Posterior vena cava (tissue), 2 donors: ENCODE data around the gene NAT9. TPM values are rescaled to one million over a fixed set of nuclear protein-coding genes. Genes with fewer than 3 reads are reported as not detected.

ENCODE experiments used
- DNase-seq: peaks from one replicate; pipeline ENCODE4 v3.0.0-alpha.2; 2020; ENCODE audit warnings: low spot score
- intact Hi-C, 2 donors: fragments of 100-400 bp; cut with DNase I; formaldehyde crosslinking; loops; one replicate each; pipeline versions ENCODE4 v1.14.1 to v1.14.2; 2022 to 2023
- total RNA-seq, 2 donors: library from RNA; stranded (reverse); fragmentation: NEBNext Ultra II Directional; extraction: Animal tissue kit (Norgen Biotek cat#: 25700); gene quantifications; one replicate each; pipeline ENCODE4 v1.2.1, GENCODE V29; 2021
- donor health status: DM: yes; HTN: yes; CAD: no.
- donor health status: DM: yes; HTN: yes; CAD: no.

NAT9 gene
- total RNA-seq, 2 donors from 2014 or later = 26.8 to 31.7 TPM

DNA sequence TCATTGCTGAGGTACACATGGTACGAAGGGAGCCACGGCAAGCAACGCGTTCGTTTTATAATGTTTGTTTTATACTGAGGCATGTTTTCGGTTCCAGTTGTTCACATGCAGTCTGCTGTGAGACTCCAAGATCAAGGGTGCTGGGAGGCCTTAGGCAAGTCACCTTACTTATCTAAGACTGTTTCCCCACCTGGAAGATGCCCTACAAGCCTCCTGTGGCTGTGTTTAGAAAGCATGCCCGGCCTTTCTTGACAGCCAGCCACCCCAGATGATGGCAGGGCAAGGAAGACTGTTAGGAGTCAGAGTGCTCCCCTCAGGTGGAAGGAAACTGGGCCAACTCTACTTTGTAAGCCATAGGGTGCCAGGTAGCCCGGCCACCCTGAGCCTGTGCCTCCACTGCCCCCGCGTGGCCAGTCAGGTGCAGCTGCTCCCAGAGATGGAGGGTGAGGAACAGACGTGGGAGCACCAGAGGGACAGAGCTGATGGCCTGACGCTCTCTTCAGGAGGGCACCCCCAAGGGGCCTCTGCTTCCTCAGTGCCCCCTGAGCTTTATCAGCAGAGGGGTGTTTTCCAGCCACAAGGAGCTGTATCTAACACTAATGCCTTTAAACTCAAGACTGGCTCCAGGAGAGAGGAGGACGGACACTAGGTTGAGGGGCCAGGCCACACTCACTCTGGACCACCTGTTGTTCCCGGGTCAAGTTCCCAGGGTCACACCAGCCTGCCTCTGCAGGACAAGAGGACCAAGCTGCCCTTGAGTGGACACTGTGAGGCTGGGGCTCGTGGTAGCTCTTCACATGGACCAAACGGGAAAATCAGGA lies 5.4 kb downstream of the NAT9 start:
- intact Hi-C loops = loop anchor here in 1 of 2 donors (10.0 kb wide), 1 partner anchor 1676 kb away; the partner anchor contains the start of gene SLC39A11
- peak; percentile 87 for DNase-seq

DNA sequence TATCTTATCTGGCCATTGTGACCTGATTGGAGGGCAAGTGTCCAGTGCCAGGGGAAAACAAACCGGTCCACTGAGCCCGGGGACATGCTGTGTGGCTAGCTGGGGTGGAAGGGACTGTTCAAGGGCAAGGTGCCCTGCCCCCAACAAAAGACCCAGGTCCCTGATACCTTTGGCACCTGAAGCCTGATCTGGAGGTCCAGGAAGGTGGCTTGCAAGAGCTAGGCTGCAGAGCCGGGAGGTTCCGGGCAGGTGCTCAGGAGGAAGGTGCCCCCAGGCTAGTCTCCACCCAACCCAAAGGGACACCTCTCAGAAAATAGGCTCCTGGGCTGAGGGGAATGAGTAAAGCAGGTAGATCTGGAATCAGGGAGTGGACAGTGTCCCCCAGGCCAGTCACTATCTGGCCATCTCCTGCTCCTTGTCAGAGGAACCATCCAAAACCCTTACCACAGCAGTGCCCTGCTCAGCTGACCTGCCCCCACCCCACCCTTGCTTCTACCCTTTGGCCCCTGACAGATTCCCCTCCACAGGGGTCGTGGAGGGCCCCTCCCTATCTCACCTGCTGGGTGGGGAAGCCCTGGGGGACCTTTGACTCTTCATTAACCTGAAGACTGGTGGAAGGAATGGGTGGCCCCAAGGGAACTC lies 6.2 kb downstream of the NAT9 start:
- intact Hi-C loops = loop anchor here in 1 of 2 donors (10.0 kb wide), 1 partner anchor 1675 kb away; the partner anchor contains the start of gene SLC39A11
- DNase-seq = no peak

DNA sequence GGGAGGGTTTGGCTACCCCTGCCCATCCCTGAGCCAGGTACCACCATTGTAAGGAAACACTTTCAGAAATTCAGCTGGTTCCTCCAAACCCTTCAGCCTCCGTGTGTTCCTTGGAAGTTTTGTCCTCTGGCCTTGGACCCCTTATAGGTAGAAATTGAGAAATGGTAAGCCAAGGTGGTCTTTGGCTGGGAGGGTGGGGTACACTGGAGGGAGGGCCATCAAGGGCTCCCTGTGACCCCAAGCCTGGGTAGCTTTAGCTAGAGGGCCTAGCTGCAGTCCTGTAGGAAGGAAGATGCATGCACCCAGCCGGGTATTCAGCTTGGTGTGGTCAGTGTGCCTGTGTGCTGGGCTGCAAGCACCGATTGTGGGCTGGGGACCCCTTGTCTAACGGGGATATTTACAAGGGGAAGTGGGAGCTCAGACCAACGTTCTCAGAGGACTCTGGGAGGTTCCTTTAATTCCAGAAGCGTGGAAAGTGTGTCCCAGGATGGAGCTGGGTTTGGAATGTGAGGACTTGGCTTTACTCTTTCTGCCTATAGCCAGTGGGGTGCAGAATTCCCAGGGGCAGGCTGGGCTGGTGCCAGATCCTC lies 6.8 kb downstream of the NAT9 start:
- intact Hi-C loops = no loop called here
- no peak for DNase-seq

DNA sequence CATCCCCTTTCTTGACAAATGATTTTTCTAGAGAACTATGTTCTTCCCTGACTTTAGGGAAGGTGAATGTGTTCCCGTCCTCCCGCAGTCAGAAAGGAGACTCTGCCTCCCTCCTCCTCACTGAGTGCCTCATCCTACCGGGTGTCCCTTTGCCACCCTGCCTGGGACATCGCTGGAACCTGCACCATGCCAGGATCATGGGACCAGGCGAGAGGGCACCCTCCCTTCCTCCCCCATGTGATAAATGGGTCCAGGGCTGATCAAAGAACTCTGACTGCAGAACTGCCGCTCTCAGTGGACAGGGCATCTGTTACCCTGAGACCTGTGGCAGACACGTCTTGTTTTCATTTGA lies 7.4 kb downstream of the NAT9 start:
- intact Hi-C loops = no loop called here
- DNase-seq = no peak

DNA sequence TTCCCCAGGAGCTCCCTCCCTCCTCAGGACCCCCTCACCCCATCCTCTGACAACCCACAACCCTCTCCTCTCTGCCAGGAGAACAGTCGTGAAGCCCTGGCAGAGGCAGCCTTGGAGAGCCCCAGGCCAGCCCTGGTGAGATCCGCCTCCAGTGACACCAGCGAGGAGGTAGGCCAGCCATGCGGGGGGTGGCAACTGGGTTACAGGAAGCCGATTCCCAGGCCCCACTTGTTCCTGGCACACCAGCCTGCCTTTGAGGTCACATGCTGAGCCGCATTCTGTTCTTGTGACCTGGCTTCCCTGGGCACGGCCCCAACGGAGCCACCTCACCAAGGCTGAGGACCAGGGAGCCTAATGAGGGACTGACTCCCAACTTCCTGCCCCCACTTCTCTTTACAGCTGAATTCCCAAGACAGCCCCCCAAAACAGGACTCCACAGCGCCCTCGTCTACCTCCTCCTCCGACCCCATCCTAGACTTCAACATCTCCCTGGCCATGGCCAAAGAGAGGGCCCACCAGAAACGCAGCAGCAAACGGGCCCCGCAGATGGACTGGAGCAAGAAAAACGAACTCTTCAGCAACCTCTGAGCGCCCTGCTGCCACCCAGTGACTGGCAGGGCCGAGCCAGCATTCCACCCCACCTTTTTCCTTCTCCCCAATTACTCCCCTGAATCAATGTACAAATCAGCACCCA lies 7.9 kb downstream of the NAT9 start:
- intact Hi-C loops = no loop called here
- DNase-seq = no peak

DNA sequence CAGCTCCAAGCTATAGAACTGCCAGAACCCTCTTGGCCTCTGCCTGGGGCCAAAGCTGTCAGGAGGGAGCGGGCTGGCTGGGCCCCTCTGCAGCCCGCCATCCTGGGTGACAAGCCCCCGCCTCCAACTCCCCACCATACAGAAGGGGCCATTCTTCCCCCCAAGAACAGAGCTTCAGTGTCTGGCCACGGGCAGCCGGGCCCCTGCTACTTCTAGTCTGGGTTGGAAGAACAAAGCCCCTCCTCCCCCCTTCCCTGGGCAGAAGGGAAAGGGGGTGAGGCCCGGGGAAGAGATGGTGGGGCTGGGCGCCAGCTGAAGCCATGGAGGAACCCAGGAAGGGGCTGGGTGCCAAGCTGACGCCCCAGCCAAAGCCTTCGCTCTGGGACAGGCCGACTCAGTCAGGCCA lies 9.0 kb downstream of the NAT9 start:
- DNase-seq = no peak
- intact Hi-C loops = no loop called here

DNA sequence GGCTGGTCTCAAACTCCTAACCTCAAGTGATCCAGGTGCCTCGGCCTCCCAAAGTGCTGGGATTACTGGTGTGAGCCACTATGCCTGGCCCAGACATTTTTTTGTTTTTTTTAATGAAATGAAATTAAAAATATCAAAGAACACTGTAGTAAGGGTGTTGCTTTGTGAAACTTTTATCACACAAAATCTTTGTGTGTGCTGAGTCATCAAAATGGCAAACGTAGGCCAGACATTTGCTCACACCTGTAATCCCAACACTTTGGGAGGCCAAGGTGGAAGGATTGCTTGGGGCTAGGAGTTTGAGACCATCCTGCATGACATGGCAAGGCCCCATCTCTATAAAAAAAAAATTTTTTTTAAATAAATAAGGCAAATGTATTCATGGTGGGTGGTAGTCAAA lies 9.7 kb downstream of the NAT9 start:
- intact Hi-C loops = no loop called here
- no peak for DNase-seq

DNA sequence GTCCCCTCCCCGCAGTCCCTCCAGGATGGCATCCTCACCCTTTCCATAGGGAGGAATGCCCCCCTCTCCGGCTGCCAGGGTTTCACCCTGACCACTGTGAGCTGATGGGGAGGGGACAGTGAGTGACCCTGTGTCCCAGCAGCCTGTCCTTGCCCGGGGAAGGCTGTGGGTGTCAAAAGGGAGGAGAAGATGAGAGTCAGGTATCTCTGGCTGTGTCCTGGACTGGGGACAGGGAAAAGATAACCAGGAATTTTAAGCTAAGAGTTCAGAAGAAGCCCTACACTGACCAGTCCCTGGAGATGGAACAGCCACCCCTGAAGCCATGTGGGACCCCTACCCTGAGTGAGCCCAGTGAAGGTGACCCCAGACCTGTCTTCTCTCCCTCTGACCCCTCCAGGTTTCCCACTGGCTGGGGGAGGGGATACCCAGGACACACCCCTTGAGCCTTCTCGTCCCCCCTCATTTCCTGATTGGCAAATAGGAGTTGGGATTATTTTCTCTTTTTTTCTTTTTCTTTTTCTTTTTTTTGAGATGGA lies 11.3 kb downstream of the NAT9 start:
- intact Hi-C loops = no loop called here
- DNase-seq = no peak

DNA sequence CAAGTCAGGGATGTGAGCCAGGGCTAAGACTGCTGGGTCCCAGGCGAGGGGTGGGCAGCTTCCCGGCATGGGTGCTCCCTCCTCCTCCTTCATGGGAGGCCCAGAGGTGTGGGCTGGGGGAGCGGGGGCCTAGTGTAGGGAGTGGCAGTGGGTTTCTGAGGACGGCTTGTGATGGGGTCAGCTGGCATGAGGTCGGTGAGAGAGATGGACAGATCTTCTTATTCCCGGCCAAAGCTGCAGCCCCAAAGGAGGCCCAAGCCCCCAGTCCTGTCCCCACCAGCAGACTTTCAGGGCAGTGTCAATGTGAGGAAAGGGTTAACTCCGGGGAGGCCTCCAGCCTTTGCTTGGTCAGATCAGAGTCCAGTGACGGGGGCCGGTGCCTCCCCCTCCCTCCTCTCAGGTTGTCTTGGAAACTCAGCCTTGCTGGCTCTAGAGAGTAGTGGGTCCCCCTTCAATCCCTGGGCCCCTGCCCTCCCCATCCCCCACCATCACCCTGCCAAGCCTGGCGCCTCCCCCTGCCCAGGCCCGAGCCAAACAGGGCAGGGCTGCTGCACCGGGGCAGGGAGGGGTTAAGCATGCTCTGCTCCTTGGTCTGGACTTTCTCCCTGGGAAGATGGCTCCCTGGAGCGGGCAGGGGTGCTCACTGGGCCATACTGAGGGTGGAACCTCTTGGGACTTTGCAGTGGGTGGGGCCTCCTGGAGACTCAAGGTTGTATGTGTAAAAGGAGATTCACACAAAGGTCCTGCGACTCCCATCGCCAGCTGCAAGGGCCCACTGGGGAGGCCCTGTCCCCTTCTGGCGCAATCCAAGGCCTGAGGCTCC lies 12.4 kb downstream of the NAT9 start:
- DNase-seq = no peak
- intact Hi-C loops = no loop called here

DNA sequence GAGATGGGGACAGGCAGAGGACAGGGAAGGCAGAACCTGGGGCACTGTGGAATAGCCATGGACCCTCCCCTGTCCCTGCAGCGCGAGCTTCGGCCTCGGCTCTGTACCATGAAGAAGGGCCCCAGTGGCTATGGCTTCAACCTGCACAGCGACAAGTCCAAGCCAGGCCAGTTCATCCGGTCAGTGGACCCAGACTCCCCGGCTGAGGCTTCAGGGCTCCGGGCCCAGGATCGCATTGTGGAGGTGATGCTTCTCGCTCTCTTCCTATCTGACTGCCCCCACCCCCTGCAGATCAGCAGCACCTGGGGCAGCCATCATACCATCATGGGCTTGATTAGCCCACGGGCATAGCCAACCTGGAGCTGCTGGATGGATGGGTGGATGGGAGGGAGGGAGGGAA lies 14.2 kb downstream of the NAT9 start:
- intact Hi-C loops = no loop called here
- no peak for DNase-seq

DNA sequence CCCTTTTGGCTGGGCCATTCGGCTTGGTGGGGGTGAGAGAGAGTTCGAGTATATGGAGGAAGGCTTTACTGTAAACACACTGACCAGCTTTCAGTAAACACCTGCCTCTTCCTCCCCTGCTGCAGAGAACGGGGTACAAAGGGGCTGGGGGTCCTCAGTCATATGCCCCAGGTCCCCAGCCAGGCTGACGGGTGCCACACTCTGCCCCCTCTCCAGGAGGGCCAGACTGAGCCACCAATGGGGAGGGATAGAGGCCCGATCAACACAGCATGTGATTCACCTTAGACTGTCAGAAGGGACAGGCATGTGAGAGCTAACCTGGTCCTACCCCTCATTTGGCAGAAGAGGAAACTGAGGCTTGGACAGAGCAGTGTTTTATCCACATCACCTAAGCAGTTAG lies 14.7 kb downstream of the NAT9 start:
- intact Hi-C loops = no loop called here
- DNase-seq = no peak

DNA sequence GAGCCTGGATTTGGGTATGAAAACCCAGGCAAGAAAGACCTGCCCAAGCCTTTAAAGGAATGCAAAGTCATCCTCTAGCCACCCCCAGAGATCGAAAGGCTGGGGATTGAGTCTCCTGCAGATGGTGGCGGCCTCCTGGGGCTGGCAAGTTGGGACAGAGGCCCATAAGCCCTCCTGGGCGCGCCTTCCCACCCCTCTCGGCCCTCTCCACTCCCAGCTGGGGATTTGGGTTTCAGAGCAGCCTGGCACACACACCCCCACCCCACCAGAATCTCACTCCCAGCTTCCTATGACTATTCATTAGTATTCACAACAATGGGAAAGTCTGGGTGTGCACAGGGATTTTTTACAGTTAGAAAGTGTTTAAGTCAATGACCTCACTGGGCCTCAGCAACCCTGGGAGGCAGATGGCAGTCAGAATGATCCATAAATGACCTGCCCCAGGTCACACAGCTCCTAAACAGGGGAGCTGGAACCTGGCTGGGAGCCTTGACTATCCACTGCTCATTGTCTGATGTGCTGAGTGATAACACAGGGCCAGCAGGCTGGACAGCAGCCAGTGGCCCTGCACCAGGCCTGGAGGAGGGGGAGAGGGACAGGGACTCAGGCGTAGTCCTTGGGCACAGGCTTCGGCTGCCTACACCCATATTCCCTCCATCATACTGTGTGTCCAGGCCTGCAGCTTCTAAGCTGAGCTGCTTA lies 15.6 kb downstream of the NAT9 start:
- intact Hi-C loops = no loop called here
- DNase-seq = no peak

DNA sequence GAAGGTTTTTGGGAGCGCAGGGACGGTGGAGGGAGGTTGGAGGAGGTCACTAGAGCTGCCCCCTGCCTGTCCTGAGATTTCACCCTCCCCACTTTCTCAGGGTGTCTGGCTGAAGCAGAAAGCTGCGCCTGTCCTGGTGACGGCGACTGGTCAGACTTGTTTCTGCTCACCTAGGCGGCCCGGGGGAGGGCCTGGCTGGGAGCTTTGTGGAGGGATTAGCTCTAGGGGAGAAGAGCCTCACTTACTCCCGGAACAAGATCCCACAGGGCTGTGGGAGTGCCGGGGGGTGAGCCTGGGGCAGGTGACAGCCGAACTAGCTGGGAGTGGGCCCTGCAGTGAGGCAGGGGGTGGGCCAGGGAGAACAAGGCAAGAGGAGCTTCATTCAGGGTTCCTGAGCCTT lies 16.2 kb downstream of the NAT9 start:
- intact Hi-C loops = no loop called here
- no peak for DNase-seq

DNA sequence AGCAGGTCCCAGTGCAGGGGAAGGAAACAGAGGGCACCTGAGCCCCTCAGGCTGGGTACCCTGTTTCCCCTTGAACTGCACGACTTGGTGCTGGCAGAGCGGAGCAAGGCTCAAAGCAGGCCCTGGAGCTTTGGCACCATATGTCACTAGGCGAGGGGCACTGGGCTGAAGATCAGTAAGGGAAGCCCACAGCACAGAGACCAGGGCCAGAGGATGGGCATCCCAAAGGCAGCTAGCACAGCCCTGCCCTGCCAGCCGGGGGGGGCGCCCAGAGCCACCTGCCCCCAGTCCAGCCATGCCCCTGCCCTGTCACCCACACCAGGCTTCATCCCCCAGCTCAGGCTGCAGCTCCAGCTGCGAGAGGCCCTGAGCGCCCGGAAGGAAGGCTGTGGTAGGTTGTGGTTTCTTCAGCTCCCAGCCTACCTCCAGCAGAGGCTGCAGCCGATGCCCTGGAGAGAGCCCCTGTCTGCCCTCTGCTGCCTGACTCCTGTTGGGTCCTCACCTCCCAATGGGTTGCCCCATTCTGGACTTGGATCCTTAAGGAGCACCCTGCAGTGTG lies 16.8 kb downstream of the NAT9 start:
- intact Hi-C loops = no loop called here
- DNase-seq = no peak

DNA sequence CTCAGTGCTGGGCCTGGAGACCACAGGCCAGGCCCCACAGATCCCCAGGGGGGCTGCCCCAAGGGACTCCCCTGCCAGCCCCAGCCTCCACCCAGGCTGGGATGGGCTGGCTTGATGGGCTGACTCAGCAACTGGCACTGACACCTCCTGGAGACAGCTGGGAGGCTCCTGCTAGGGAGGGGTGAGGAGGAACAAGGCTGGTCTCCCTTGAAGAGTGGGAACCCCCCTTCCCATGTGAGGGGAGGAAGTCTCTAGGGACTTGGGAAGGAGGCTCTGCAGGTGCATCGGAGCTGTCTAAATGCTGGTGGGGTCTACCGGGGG lies 17.3 kb downstream of the NAT9 start:
- intact Hi-C loops = no loop called here
- no peak for DNase-seq

DNA sequence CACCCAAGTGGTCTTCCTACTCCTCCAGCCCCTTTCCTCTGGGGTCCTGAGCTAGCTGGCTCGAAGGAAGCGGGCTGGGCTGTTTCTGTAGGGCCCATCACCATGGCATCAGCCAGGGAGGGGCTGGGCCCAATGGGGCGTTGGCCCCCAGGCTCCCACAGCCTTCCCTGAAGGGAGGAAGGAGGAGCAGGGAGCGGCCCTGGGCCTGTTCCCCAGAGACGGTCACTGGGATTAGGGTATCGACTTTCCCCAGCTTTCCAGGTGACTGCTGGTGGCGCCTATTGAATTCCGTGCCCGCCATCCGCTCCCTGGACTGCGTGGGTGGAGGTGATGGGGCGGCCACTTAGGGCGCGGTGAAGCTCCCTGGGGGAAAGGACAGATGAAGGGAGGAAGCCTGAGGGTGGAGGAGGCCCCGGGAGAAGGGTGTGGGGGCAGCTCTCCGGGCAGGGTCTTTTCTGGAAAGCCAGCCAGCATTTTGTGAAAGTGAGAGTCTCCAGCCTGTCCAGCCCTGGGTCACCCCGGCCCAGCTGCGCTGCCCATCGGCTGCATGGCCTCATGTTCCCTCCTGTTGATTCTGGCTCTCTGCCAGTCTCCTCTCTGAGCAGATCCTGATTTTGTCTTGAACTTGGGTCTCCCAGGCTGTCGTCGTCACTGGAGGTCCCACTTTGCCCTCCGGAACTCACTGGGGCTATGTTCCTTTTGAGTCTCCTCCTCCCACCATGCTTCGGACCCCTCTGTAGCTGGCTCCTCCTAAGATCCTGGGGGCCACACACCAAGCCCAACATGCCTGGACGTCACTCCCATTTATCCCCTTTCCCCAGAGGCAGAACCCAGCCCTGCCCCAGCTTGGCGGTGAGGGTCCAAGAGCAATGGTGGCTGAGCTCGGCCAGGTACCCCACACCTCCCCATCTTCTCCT lies 18.0 kb downstream of the NAT9 start:
- DNase-seq = no peak
- intact Hi-C loops = no loop called here

DNA sequence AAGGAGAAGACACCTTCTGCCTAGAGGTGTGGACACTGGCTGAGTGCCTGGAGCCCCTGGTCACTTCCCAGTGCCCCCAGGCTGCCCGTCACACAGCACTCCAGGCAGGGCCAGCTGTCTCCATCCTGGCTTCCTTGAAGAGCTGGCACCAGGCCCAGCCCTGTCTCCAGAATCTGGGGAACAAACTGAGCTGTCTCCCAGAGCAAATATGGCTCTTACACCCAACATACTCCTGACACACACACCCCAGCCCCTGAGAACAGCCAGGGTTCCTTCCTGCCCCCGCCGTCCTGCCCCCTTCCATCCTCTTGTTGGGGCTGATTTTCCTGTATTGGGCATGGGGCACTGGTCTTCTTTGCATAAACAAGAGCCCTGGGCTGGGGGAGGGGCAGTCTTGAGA lies 18.6 kb downstream of the NAT9 start:
- DNase-seq = no peak

More for the DNA sequence above, 18.6 kb downstream of the NAT9 start:
- intact Hi-C loops = no loop called here
